T1000 (cell line): ENCODE measurements around the gene NETO2.
"Not testable (repeated sequence)": the region's sequence is repeated elsewhere in the genome, so short reads cannot be mapped to it uniquely, and the experiment has no call there.

Source experiments
- DNase-seq: peaks from one replicate; lab custom pipeline; 2025; ENCODE audit warnings: mixed read lengths; lab: John Stamatoyannopoulos, UW

The NETO2 gene, protein sequence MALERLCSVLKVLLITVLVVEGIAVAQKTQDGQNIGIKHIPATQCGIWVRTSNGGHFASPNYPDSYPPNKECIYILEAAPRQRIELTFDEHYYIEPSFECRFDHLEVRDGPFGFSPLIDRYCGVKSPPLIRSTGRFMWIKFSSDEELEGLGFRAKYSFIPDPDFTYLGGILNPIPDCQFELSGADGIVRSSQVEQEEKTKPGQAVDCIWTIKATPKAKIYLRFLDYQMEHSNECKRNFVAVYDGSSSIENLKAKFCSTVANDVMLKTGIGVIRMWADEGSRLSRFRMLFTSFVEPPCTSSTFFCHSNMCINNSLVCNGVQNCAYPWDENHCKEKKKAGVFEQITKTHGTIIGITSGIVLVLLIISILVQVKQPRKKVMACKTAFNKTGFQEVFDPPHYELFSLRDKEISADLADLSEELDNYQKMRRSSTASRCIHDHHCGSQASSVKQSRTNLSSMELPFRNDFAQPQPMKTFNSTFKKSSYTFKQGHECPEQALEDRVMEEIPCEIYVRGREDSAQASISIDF

DNA sequence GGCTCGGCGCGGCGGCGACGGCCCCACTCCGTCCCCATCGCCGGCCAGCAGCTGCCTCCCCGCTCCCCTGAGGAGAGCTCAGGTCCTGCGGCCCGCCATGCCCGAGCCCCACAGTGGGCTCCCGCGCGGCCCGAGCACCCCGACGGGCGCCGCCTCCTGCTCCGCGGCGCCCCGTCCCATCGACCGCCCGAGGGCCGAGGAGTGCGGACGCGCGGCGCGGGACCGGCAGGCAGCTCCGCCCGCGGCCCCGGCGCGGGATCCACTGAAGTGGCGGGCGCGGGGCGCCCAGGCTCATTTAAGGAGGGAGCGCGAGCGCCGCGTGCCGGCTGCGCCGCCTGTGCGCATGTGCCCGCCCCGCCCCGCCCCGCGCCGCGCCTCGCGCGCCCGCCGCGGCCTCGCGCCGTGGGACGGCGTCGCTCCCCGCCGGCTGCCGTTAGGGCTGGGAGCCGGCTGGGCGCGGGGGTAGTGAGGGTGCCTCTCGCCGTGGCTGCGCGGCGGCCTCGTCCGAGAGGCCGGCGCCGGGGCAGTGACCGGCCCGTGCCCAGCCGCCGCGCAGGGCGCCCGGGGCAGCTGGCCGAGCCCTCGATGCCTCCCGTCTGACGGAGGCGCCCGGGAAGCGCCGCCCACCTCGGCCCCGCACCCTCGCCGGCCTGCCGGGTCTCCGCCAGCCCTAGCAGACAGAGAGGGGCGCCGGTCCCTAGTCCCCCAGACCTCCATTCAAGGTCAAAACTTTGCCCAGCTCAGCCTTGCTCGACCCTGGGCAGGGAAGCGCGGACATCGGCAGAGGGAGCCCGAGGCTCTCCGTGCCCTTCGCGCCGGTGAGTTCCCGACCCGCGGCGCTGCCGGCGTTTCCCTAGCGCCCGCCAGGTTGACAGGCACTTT lies at the start of gene NETO2:
Gene NETO2 (minus strand): TSS at position 269 of the 882 bp plus-strand sequence. CDS start 333 bp downstream, outside the sequence.
- peak; percentile 62 for DNase-seq

DNA sequence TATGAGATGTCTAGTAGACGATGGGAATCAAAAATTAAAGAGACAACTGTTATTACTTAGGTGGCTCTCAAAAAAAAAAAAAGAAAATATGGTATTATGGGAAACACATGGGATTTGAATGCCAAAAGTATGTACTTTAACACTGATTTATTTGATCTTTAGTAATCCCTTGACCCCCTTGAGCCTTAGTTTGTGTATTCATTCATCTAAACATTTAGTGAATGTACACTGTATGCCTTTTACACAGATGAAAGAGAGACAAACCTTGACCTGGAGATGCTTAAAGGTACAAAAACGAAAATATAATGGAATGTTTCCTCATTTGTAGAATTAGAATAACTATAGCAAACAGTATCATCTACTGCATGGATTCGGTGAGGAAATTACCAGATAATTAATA lies 38.6 kb upstream of the NETO2 start:
- DNase-seq = no peak

DNA sequence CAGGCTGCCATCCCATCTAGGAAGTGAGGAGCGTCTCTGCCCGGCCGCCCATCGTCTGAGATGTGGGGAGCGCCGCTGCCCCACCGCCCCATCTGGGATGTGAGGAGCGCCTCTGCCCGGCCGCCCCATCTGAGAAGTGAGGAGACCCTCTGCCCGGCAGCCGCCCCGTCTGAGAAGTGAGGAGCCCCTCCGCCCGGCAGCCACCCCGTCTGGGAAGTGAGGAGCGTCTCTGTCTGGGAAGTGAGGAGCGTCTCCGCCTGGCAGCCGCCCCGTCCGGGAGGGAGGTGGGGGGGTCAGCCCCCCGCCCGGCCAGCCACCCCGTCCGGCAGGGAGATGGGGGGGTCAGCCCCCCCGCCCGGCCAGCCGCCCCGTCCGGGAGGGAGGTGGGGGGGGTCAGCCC lies 37.3 kb upstream of the NETO2 start:
- DNase-seq = not testable (repeated sequence)

DNA sequence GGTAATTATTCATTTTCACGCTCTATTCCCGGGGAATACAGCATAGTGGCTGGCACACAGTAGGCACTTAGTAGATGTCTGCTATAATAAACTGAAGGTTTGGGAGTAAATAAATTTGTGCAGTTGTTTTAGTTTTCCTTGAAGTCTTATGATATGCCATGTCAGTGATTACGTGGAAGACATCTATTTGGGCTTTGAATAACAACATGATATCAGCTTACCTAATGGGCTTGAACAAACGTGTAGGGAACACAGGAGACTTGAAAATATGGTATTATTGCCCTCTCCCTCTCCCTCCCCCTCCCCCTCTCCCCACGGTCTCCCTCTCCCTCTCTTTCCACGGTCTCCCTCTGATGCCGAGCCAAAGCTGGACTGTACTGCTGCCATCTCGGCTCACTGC lies 36.3 kb upstream of the NETO2 start:
- DNase-seq = no peak

DNA sequence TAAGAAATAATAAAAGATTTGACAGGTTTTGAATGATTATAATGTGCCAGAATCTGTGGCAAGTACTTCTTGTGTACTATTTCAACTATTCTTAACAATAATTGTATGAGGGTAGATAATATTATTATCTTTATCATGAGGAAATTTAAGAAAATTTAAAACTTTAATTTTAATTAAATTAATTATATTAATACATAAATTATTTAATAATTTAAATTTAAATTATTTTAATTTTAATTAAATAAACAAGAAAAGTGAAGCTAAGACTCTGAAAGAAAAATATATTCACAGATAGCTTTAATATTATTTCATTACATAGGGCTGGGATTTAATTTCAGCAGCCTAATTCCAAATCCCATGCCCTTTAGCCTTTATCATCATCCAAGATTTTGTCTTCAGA lies 31.4 kb upstream of the NETO2 start:
- DNase-seq = no peak

DNA sequence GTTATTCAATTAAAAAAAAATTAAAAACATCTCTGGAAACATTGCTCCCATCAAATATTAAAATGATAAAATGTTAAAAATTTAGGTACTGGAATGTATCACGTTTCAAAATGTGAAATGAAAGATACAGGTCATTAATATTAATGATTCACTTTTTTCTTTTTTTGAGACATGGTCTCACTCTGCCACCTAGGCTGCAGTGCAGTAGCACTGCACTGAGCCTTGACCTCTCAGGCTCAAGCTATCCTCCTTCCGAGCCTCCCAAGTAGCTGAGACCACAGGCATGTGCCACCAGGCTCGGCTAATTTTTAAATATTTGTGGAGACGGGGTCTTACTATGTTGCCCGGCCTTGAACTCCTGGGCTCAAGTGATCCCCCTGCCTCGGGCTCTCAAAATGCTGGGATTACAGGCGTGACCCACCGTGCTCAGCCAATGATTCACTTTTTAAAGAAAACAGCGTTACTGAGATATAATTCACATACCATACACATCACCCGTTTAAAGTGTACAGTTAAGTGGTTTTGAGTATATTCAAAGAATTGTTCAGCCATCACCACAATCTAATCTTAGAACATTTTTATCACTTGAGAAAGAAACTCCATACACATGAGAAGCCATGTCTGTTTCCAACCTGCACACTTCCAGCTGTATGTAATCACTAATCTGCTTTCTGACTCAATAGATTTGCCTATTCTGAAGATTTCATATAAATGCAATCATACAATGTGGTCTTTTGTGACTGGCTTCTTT lies 19.1 kb upstream of the NETO2 start:
- no peak for DNase-seq

DNA sequence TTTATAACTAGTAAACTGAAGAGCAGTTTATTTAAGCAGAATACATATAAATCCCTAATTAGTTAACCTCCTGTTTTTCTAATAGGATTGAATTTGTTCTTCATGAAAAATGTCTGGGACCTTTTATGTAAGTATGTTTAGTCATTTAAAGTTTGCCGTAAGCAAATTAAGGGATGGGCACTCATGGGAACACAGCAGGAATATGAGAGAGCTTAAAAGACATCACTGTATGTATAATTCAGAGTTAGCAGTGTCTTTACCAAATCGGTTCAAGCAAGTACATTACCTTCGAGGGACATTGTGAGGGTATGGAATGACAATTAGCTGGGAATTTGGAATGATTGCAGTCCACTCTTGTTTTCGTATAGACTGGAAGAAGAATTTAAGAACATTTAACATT lies 17.7 kb upstream of the NETO2 start:
- DNase-seq = no peak

DNA sequence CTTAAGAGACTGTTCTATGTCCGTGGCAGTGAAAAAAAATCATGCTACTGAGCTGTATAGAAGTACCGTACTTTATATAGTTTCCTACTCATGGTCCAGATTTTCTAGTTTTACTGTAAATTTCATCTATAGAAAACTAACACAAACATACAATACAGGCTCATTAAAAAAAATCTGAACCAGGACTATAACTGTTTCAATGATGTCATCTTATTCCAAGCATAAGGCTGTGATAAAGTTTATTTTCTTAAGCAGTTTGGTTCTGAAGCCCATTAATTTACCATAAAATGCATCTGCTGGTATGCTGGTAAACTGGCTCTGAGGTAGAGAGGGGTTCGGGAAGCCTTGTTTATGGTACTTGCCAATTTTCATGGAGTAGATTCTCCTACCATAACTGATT lies 16.7 kb upstream of the NETO2 start:
- DNase-seq = no peak

DNA sequence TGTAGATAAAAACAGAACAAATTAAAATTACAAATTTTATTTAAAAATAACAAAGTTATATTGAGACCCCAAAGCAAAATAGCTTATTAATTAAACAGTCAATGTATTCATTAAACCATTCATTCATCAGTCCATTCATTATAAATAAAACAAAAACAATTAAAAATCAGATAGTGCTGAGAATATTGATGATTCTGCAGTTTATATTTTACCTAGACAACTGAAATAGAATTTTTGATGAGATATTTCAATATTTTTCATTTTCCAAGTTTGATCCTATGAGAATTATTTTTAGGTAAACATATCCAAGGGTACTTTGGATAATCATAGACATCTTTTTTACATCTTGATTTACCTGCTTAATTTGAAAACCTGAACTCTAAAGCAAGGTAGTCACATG lies 15.2 kb upstream of the NETO2 start:
- DNase-seq = no peak

DNA sequence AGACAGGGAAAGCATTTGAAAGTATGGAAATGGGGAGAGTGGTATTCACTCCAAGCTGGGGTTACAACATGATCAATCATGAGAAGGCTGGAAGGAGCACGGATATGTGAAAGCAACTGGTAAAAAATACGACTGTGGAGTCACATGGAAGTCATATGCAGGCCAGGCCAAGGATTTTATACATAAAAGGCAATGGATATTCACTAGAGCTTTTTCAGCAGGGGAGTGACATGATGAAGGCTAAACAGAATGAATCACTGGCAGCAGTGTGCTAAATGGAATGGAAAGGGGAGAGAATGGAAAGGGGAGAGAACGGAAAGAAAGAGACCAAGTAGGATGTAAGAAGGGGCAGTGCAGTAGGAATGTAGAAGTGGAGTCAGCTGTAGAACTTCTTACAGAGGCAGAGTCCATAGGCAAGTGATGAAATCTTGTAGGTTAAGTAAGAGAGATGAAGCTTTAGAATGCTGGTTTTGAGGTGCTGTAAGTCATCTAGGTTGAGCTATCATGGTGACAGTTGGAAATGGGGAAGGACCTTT lies 13.0 kb upstream of the NETO2 start:
- no peak for DNase-seq

DNA sequence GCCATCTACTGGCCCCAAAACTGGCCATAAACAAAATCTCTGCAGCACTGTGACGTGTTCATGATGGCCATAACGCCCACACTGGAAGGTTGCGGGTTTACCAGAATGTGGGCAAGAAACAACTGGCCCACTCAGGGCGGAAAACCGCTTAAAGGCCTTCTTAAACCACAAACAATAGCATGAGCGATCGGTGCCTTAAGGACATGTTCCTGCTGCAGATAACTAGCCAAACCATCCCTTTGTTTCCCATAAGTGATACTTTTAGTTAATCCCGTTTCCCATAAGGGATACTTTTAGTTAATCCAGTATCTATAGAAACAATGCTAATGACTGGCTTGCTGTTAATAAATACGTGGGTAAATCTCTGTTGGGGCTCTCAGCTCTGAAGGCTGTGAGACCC lies 8.8 kb upstream of the NETO2 start:
- DNase-seq = not testable (repeated sequence)

DNA sequence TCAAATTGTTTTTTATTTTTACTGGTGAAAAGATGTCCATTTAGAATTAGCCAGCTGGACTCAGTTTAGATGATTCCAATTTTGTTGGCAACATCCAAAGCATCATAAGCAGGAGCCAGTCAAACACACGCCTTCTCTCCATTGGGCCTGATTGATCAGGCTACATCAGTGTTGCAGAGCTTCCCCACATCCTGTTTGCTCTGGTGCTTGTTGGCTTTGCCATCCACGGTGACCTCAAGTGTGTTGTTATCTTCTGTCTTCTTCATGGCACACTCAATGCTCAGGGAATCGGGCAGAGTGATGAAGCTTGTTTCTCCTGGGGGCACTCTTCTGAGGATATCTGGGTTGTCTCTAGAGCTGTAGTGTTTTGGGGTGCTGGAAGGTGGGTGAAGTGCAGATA lies 6.3 kb upstream of the NETO2 start:
- DNase-seq = no peak

DNA sequence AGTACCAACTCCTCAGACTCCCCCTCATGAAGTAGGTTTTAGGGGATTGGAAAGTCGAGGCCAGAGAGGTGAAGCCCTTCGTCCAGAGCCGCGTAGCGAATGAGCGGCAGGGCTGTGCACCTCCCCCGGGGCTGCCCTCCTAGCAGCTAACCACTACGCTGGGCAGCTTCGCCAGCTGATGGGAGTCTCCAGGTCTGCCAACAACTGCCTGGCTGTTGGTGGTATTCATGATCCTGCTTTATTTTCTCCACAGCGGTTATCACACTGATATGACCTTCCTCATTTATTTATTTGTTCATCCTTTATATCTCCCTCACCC lies 773 bp upstream of the NETO2 start:
- no peak for DNase-seq

DNA sequence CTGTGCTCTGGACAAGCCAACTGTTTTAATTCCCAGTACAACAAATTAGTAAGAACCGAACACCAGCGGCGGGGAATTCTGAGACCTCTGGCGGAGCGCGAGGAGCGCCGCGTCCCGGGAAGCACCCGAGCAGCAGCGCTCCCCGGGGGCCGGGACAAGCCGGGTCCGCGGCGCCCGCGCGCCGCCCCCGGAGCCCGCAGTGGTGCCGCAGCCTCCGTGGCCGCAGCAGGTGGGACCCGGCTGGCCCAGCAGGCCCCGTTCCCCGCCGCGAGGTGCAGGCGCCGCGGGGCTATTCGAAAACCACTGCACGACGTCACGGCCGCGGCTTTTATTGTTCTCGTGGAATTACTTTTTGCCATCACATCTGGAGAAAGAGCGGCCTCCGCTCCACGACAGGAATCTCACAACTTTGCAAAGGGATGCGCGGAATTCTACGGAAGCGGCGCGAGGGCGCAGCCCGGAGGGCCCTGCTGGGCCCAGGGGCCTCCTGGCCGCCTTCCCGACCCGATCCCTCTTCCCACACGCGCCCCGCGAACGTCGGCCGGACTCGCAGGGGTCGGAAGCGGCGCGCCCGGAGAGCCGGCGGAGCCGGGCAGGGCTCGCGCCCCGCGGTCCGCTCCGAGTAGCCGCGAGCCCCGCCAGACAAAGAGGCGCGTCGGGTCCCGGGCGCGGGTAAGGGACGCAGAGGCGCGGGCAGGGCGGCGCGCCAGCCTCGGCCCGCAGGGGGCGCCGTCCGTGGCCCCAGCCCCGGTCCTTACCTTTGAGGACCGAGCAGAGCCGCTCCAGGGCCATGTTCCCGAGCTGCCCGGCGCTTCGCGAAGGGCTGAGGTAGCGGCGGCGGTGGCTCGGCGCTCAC lies 696 bp downstream of the NETO2 start:
- peak; percentile 62 for DNase-seq

DNA sequence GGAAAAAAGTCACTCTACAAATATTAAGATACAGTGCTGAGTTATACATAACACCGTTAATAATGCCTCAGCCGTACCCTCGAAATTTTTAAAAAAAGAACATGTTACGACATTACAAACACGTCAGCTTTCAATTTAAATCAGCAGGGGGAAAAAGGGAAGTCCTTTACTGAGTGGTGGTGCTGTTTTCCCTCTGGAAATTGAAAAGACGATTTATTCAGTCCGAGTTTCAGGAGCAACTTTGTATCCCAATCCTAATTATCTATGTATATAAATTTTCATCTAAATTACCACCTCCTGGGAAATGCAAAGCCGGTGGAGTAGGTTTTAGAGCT lies 1.3 kb downstream of the NETO2 start:
- DNase-seq = no peak

DNA sequence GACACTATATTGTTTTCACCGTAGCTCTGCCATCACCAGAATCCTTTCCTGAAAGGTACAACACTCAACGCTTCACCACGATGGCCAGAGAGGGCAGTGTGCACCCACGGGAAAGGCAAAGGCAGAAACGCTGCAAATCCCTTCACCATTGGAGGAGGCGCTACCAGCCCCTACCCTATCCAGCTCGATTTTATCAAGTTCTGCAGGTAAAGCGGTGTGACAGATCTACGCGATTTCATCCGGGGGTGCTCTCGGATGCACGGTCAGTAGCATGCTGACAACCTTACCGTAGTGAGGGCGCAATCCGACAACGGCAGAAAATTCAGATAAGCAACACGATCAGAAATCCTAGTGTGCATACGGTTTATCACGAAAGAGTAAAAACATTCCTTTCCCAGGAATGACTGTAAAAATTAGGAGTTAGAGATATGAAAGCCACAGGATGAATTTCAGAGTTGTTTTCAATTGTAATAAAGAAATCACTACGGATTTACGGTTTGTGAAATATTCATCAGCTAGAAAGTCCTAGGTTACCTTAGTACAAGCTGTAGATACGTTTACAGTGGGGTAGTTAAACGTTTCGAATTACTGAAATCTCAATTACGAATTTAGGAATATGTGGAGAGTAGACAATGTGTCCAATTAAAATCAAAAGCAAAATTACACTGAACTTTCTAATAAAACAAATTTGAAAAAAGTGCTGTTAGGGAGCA lies 1.8 kb downstream of the NETO2 start:
- DNase-seq = peak; percentile 66

DNA sequence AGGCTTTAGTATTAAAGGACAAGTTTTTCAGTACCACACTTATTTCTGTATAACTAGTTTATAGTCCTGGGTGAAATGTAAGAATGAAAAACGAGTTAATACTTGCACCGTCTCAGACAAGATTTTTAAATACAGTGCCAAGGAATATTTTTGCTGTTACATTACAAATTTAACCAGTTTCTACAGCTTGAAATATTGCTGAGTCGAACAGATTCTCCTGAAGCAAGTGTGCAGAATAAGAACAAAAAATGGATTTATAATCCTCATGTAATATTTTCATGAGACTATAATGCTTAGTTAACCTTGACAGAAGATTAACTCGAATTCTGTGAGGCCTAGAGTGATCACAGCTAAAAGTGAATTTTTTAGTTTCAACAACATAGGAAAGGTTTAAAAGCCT lies 3.1 kb downstream of the NETO2 start:
- DNase-seq = no peak

DNA sequence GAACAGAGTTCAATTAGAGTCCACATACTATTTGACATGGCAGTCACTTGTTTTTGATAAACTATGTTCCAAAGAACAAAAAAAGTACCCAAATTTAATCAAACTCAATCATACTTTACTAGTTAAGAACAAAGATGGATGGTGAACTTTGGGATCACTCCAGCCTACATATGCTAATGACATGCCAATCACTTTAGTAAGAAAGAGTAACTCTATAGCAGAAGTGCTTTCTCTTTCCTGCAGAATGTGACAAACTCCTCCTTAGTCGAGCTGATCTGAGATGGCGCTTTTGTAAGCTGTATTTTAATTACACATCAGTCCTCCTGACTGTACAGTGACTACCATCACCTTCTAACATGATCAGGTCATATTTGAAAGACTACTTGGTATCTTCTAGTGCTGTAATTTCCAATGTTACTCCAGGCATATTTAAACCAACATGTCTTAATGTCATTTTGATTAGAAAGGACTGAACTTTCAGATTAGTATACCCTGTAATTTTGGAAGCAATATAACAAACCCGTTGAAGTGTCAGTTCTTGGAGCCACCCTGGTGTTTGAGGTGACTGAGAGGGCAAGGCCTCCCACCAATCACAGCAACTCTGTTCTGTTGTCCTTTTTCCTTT lies 4.1 kb downstream of the NETO2 start:
- DNase-seq = no peak

DNA sequence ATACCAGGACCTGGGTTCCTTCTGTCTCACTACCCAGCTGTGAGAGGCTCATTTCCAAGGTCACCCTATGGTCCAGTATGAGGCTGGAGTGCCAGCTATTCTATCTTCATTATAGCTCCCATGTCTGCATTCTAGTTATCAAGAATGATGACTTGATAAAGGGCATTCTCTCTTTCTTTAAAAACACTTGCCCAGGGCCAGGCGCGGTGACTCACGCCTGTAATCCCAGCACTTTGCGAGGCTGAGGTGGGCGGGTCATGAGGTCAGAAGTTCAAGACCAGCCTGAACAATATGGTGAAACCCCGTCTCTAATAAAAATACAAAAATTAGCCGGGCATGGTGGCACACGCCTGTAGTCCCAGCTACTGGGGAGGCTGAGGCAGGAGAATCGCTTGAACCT lies 5.8 kb downstream of the NETO2 start:
- not testable (repeated sequence) for DNase-seq
